Measurements from ENCODE around the gene FGF1. TPM values are rescaled to one million over a fixed set of nuclear protein-coding genes. Genes with fewer than 3 reads are reported as not detected.

The FGF1 gene
- total RNA-seq, 1 donor = 1.2 TPM

DNA sequence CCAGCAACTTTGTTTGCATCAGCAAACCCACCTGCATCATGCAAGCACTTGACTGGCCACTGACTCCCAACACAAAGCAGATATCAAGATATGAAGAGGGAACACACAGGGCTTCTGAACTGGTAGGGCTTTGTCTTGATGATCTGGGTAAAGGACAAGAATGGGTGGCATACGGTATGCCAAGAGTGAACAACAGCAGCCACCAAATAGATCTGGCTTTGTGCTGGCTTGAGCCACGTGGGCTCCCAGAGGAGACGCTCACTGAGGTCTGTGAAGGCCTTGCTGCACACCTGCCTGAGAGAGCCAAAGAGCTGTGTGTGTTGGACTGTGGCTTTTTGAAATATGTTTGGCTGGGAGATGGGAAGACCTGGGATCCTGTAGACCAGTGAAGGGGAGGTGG is 43.5 kb downstream of the FGF1 start:
- H3K4me3 ChIP-seq (ENCODE audit: low read depth, low read length) = no peak overlapping the region
- TF ChIP-seq, protein P1, sequence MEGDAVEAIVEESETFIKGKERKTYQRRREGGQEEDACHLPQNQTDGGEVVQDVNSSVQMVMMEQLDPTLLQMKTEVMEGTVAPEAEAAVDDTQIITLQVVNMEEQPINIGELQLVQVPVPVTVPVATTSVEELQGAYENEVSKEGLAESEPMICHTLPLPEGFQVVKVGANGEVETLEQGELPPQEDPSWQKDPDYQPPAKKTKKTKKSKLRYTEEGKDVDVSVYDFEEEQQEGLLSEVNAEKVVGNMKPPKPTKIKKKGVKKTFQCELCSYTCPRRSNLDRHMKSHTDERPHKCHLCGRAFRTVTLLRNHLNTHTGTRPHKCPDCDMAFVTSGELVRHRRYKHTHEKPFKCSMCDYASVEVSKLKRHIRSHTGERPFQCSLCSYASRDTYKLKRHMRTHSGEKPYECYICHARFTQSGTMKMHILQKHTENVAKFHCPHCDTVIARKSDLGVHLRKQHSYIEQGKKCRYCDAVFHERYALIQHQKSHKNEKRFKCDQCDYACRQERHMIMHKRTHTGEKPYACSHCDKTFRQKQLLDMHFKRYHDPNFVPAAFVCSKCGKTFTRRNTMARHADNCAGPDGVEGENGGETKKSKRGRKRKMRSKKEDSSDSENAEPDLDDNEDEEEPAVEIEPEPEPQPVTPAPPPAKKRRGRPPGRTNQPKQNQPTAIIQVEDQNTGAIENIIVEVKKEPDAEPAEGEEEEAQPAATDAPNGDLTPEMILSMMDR (IDR thresholded peaks at IDR 0.05; ENCODE audit: insufficient read depth, low read length) = no peak
- no peak for DNase-seq (ENCODE audit: low read depth)

DNA sequence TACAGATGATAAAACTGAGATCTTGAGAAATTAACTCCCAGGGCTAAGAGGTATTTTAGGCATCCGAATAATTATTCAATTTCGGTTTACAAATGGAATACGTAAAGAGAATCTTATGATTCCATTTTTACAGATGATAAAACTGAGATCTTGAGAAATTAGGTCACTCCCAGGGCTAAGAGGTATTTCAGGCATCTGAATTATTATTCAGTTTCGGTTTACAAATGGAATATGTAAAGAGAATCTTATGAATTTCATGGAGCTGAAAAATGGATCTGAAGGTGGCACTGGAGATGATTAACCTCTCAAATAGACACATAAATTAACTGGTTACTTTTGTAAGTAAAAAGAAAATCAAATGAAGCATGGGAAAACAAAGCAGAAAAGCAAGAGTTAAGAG is 44.2 kb downstream of the FGF1 start:
- TF ChIP-seq, protein P1 (IDR thresholded peaks at IDR 0.05; ENCODE audit: insufficient read depth, low read length) = no peak
- no peak overlapping the region for H3K4me3 ChIP-seq (ENCODE audit: low read depth, low read length)
- no peak for DNase-seq (ENCODE audit: low read depth)

DNA sequence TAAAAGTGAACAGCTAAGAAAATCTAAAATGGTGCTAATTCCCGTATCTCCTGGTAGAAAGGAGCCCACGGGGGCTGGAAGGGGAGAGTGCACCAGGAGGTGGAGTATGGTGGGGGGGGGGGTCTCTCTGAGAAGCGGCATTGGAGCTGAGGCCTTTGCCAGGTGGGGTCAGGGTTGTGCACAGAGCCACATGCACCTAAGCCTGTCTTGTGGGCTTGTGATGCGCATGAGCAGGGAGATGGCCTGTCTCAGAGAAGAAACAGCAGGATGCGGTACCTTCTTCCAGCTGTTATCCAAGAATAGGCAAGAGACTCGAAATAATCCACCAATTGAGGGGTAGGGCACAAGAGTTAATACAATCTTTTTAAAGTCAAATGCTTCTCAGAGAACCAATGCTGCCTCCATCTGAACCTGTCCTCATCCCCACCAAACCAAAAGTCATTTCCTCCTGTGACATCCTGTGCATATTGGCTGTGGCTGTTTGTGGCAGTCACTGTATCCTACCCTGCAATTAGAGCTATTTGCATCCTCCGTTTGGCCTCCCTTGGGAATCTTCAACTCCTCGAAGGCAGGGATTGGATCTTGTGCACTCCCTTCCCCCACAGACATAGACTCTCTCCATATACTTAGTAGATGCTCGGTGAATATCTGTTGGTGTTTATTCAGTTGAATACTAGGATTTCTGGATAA is 45.4 kb downstream of the FGF1 start:
- H3K4me3 ChIP-seq (ENCODE audit: low read depth, low read length) = no peak overlapping the region
- no peak for DNase-seq (ENCODE audit: low read depth)
- TF ChIP-seq, protein P1 (IDR thresholded peaks at IDR 0.05; ENCODE audit: insufficient read depth, low read length) = no peak

DNA sequence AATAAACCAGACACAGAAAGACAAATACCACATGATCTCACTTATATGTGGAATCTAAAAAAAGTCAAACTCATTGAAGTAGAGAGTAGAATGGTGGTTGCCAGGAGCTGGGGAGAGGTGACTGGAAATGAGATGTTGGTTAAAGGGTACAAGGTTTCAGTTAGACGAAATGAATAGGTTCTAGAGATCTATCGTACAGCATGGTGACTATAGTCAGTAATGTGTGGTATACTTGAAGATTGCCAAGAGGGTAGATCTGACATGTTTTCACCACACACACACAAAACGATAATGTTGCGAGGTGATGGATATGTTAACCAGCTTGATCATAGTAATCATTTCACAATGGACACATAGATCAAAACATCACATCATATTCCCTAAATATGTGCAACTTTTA is 46.4 kb downstream of the FGF1 start:
- no peak overlapping the region for H3K4me3 ChIP-seq (ENCODE audit: low read depth, low read length)
- TF ChIP-seq, protein P1 (IDR thresholded peaks at IDR 0.05; ENCODE audit: insufficient read depth, low read length) = no peak
- no peak for DNase-seq (ENCODE audit: low read depth)

GRCh38 chr5:142637871-142638270 is 48.0 kb downstream of the FGF1 start:
- no peak for DNase-seq (ENCODE audit: low read depth)
- TF ChIP-seq, protein P1 (IDR thresholded peaks at IDR 0.05; ENCODE audit: insufficient read depth, low read length) = no peak
- no peak overlapping the region for H3K4me3 ChIP-seq (ENCODE audit: low read depth, low read length)

- TF ChIP-seq, protein P1 (IDR thresholded peaks at IDR 0.05; ENCODE audit: insufficient read depth, low read length) = no peak
- H3K4me3 ChIP-seq (ENCODE audit: low read depth, low read length) = no peak overlapping the region
- no peak for DNase-seq (ENCODE audit: low read depth)
Observed at GRCh38 chr5:142636698-142637324, 49.1 kb downstream of the FGF1 start.

All from fibroblast of the aortic adventitia (primary cell).